Measurements from ENCODE around the gene LRFN5.

GRCh38 chr14:41950428-41951151 lies 343.9 kb downstream of the LRFN5 start:
- TF ChIP-seq CTCF (IDR thresholded peaks at IDR 0.05) (no peak), FOSL2 (IDR thresholded peaks at IDR 0.05; ENCODE audit: borderline replicate concordance, low read depth) (no peak), MXI1 (IDR thresholded peaks at IDR 0.05; ENCODE audit: low read depth, low read length) (no peak), JUND (IDR thresholded peaks at IDR 0.05) (no peak), SMC3 (IDR thresholded peaks at IDR 0.05; ENCODE audit: low read depth, low read length) (no peak), RFX5 (IDR thresholded peaks at IDR 0.05; ENCODE audit: low read length) (no peak), TAF1 (IDR thresholded peaks at IDR 0.05; ENCODE audit: borderline replicate concordance, low read depth, low read length) (no peak), NFIC (IDR thresholded peaks at IDR 0.05; ENCODE audit: borderline replicate concordance) (no peak)
- TF ChIP-seq, protein P1, sequence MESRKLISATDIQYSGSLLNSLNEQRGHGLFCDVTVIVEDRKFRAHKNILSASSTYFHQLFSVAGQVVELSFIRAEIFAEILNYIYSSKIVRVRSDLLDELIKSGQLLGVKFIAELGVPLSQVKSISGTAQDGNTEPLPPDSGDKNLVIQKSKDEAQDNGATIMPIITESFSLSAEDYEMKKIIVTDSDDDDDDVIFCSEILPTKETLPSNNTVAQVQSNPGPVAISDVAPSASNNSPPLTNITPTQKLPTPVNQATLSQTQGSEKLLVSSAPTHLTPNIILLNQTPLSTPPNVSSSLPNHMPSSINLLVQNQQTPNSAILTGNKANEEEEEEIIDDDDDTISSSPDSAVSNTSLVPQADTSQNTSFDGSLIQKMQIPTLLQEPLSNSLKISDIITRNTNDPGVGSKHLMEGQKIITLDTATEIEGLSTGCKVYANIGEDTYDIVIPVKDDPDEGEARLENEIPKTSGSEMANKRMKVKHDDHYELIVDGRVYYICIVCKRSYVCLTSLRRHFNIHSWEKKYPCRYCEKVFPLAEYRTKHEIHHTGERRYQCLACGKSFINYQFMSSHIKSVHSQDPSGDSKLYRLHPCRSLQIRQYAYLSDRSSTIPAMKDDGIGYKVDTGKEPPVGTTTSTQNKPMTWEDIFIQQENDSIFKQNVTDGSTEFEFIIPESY (IDR thresholded peaks at IDR 0.05; ENCODE audit: borderline replicate concordance, low read depth) = no peak

All from SK-N-SH (cell line).